ENCODE results near the gene TBC1D19. TPM values are rescaled to one million over a fixed set of nuclear protein-coding genes. Genes with fewer than 3 reads are reported as not detected.

TBC1D19 gene, protein sequence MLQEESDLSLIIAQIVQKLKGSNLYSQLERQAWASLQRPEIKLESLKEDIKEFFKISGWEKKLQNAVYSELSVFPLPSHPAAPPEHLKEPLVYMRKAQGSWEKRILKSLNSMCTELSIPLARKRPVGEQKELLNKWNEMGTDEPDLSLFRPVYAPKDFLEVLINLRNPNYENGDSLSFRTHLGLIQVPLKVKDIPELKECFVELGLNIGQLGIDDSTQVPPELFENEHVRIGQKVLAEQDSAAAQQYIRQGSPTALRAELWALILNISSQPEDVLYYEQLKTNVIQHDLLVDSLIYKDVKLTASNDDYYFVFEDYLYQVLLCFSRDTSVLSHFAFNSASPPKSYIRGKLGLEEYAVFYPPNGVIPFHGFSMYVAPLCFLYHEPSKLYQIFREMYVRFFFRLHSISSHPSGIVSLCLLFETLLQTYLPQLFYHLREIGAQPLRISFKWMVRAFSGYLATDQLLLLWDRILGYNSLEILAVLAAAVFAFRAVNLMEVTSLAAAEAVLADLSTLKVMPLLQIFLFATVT
- total RNA-seq, result 1 to 10 TPM; 3.1 to 5.8 TPM
- polyA plus RNA-seq, result 1 to 10 TPM; 1.2 to 1.3 TPM

DNA sequence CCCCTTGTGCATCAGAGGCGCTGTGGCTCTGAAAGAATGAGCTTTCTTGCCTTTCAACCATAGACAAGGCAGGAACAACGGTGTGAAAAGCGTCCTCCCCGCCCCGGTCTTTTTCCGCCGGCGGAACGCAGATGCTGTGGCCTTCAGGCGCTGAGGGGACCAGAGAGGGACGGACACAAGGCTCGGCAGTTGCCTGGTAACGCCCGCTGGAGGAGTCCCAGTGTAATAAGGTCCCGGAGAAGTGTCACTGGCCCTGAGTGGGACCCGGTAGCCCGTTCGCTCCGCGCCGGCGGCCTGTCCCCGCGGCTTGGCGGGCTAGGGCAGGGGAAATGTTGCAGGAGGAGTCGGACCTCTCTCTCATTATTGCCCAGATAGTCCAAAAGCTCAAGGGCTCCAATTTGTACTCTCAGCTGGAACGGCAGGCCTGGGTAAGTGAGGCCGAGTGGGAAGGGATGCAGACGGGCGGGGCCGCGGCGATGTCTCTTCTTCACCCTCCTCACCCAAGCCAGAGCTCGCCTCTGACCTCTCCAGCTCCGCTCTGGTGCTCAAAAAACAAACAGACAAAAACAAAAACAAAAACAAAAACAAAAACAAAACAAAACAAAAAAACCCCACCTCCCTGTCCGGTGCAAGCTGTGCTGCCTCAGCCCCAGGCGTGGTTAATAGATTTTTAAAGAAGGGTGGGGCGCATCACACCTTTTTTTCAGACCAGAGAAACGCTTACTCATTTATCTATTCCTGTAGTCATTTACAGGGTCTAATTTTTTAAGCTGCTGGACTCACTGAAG lies at the start of gene TBC1D19:
Gene TBC1D19 (plus strand): TSS at position 220 of the 788 bp plus-strand sequence. CDS start 110 bp downstream, at position 330.
- whole genome bisulfite sequencing, result under 1% methylated on average over 39 of the region's 39 CpGs
- H3K9ac ChIP-seq (ENCODE audit: low read depth in 1 of 2, low read length in 2 of 2), result peak within 1 kb of the TSS; percentile 57 to 73
- H3K27me3 ChIP-seq (ENCODE audit: control insufficient read depth in 4 of 4, insufficient read depth in 4 of 4, low read length in 3 of 4), result no peaks in the 10 kb centered on the region
- peak; percentile 82 for DNase-seq (ENCODE audit: low spot score)
- peak within 1 kb of the TSS; percentile 75 to 100 (median 98) for H3K4me3 ChIP-seq (ENCODE audit: low read depth in 1 of 3, low read length in 3 of 3)
- H3K4me1 ChIP-seq (ENCODE audit: control insufficient read depth in 4 of 4, insufficient read depth in 4 of 4, low read length in 3 of 4), result peaks cover 2 to 14% (median 10%) of the 10 kb centered on the region in 4 donors
- H3K27ac ChIP-seq (ENCODE audit: low read depth in 1 of 2, low read length in 2 of 2), result peak within 1 kb of the TSS; percentile 41 to 54
- H3K36me3 ChIP-seq (ENCODE audit: control insufficient read depth in 4 of 4, insufficient read depth in 3 of 4, low read depth in 1 of 4, low read length in 3 of 4), result no peaks in the 10 kb centered on the region
- TF ChIP-seq, protein P1, sequence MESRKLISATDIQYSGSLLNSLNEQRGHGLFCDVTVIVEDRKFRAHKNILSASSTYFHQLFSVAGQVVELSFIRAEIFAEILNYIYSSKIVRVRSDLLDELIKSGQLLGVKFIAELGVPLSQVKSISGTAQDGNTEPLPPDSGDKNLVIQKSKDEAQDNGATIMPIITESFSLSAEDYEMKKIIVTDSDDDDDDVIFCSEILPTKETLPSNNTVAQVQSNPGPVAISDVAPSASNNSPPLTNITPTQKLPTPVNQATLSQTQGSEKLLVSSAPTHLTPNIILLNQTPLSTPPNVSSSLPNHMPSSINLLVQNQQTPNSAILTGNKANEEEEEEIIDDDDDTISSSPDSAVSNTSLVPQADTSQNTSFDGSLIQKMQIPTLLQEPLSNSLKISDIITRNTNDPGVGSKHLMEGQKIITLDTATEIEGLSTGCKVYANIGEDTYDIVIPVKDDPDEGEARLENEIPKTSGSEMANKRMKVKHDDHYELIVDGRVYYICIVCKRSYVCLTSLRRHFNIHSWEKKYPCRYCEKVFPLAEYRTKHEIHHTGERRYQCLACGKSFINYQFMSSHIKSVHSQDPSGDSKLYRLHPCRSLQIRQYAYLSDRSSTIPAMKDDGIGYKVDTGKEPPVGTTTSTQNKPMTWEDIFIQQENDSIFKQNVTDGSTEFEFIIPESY (IDR thresholded peaks at IDR 0.05), result peak; percentile 61
- peak; percentile 33 for TF ChIP-seq SP1 (IDR thresholded peaks at IDR 0.05)
- TF ChIP-seq, protein P2, sequence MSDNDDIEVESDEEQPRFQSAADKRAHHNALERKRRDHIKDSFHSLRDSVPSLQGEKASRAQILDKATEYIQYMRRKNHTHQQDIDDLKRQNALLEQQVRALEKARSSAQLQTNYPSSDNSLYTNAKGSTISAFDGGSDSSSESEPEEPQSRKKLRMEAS (IDR thresholded peaks at IDR 0.05), result peak; percentile 48
- TF ChIP-seq, protein P3, sequence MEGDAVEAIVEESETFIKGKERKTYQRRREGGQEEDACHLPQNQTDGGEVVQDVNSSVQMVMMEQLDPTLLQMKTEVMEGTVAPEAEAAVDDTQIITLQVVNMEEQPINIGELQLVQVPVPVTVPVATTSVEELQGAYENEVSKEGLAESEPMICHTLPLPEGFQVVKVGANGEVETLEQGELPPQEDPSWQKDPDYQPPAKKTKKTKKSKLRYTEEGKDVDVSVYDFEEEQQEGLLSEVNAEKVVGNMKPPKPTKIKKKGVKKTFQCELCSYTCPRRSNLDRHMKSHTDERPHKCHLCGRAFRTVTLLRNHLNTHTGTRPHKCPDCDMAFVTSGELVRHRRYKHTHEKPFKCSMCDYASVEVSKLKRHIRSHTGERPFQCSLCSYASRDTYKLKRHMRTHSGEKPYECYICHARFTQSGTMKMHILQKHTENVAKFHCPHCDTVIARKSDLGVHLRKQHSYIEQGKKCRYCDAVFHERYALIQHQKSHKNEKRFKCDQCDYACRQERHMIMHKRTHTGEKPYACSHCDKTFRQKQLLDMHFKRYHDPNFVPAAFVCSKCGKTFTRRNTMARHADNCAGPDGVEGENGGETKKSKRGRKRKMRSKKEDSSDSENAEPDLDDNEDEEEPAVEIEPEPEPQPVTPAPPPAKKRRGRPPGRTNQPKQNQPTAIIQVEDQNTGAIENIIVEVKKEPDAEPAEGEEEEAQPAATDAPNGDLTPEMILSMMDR (IDR thresholded peaks at IDR 0.05; ENCODE audit: low read depth, low read length, missing input control), result no peak
- TF ChIP-seq FOXA2 (IDR thresholded peaks at IDR 0.05), result no peak
- peak; percentile 38 to 47 for TF ChIP-seq RXRA (IDR thresholded peaks at IDR 0.05)
- peak; percentile 59 to 86 for TF ChIP-seq GABPA (IDR thresholded peaks at IDR 0.05 in 1 of 2, conservative IDR thresholded peaks at IDR 0.05 in 1 of 2)
- TF ChIP-seq, protein P4, sequence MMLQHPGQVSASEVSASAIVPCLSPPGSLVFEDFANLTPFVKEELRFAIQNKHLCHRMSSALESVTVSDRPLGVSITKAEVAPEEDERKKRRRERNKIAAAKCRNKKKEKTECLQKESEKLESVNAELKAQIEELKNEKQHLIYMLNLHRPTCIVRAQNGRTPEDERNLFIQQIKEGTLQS (IDR thresholded peaks at IDR 0.05), result no peak
- peak; percentile 83 for TF ChIP-seq YY1 (IDR thresholded peaks at IDR 0.05)
- peak; percentile 20 for TF ChIP-seq NR2F2 (IDR thresholded peaks at IDR 0.05)
- no peak for TF ChIP-seq FOXA1 (IDR thresholded peaks at IDR 0.05)
- TF ChIP-seq HNF4G (IDR thresholded peaks at IDR 0.05), result no peak
- TF ChIP-seq HNF4A (conservative IDR thresholded peaks at IDR 0.05), result peak; percentile 7 to 37
- TF ChIP-seq, protein P5, sequence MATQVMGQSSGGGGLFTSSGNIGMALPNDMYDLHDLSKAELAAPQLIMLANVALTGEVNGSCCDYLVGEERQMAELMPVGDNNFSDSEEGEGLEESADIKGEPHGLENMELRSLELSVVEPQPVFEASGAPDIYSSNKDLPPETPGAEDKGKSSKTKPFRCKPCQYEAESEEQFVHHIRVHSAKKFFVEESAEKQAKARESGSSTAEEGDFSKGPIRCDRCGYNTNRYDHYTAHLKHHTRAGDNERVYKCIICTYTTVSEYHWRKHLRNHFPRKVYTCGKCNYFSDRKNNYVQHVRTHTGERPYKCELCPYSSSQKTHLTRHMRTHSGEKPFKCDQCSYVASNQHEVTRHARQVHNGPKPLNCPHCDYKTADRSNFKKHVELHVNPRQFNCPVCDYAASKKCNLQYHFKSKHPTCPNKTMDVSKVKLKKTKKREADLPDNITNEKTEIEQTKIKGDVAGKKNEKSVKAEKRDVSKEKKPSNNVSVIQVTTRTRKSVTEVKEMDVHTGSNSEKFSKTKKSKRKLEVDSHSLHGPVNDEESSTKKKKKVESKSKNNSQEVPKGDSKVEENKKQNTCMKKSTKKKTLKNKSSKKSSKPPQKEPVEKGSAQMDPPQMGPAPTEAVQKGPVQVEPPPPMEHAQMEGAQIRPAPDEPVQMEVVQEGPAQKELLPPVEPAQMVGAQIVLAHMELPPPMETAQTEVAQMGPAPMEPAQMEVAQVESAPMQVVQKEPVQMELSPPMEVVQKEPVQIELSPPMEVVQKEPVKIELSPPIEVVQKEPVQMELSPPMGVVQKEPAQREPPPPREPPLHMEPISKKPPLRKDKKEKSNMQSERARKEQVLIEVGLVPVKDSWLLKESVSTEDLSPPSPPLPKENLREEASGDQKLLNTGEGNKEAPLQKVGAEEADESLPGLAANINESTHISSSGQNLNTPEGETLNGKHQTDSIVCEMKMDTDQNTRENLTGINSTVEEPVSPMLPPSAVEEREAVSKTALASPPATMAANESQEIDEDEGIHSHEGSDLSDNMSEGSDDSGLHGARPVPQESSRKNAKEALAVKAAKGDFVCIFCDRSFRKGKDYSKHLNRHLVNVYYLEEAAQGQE (IDR thresholded peaks at IDR 0.05), result no peak
- TF ChIP-seq EGR1 (IDR thresholded peaks at IDR 0.05; ENCODE audit: low read depth in 2 of 2), result peak in 1 of 2 donors; percentile 19
- TF ChIP-seq RAD21 (IDR thresholded peaks at IDR 0.05), result peak; percentile 35 to 63
- no peak for TF ChIP-seq TAF1 (conservative IDR thresholded peaks at IDR 0.05)
- no peak for TF ChIP-seq JUND (IDR thresholded peaks at IDR 0.05)
- H3K9me3 ChIP-seq (ENCODE audit: control insufficient read depth in 4 of 4, low read length in 3 of 4), result no peaks in the 10 kb centered on the region

All from liver (tissue), 9 donors.